Nephron (organoid): ENCODE measurements around the gene TUFT1.
A peak's percentile ranks its signal among the peaks of the same experiment; 100 is the strongest.

Source experiments
- H3K27ac Mint-ChIP-seq, 3 experiments: 2 replicates each; pipeline ENCODE4 v1.8.0; 2020; ENCODE audit warnings: mixed read lengths in 3 of 3, mild to moderate bottlenecking in 2 of 3, moderate library complexity in 1 of 3
- H3K27me3 Mint-ChIP-seq: 2 replicates; pipeline ENCODE4 v1.8.0; 2021; ENCODE audit warnings: low read depth, mild to moderate bottlenecking, moderate library complexity, mixed read lengths
- H3K36me3 Mint-ChIP-seq: 2 replicates; pipeline ENCODE4 v1.8.0; 2020; ENCODE audit warnings: low read depth, mixed read lengths
- H3K4me1 Mint-ChIP-seq: 2 replicates; pipeline ENCODE4 v1.8.0; 2020; ENCODE audit warnings: mixed read lengths
- H3K4me3 Mint-ChIP-seq, 3 experiments: 2 replicates each; pipeline ENCODE4 v1.8.0; 2020; ENCODE audit warnings: mild to moderate bottlenecking in 3 of 3, mixed read lengths in 3 of 3, moderate library complexity in 2 of 3
- H3K9me3 Mint-ChIP-seq: 2 replicates; pipeline ENCODE4 v1.8.0; 2020; ENCODE audit warnings: mixed read lengths
- TF ChIP-seq, protein P1 (sequence below), 3 experiments: fragments of 200-600 bp; sonication (generic); IDR thresholded peaks; one replicate each; pipeline ENCODE4 v1.5.0; 2021; ENCODE audit warnings: antibody characterized with exemption in 3 of 3; ENCODE audit not compliant: unreplicated experiment in 3 of 3

TUFT1 gene

DNA sequence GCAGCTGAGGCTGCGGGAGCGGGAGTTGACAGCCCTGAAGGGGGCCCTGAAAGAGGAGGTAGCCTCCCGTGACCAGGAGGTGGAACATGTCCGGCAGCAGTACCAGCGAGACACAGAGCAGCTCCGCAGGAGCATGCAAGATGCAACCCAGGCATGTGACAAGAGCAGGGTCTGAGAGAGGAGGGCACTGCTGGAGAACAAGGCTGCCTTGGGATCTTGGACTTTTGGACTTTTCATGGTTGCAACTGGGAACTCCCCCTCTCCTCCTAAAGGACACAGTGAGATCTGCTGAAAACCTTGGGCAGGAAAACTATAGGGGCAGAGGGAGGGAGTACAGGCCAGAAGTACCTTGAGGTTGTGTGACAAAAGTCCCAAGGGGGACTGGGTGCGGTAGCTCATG, 15.4 kb upstream of the TUFT1 start:
- no peaks in the 10 kb centered on the region for H3K27me3 Mint-ChIP-seq
- peaks cover 11% of the 10 kb centered on the region for H3K36me3 Mint-ChIP-seq
- no peaks in the 10 kb centered on the region for H3K9me3 Mint-ChIP-seq
- no peak overlapping the region for H3K27ac Mint-ChIP-seq
- TF ChIP-seq, protein P1, sequence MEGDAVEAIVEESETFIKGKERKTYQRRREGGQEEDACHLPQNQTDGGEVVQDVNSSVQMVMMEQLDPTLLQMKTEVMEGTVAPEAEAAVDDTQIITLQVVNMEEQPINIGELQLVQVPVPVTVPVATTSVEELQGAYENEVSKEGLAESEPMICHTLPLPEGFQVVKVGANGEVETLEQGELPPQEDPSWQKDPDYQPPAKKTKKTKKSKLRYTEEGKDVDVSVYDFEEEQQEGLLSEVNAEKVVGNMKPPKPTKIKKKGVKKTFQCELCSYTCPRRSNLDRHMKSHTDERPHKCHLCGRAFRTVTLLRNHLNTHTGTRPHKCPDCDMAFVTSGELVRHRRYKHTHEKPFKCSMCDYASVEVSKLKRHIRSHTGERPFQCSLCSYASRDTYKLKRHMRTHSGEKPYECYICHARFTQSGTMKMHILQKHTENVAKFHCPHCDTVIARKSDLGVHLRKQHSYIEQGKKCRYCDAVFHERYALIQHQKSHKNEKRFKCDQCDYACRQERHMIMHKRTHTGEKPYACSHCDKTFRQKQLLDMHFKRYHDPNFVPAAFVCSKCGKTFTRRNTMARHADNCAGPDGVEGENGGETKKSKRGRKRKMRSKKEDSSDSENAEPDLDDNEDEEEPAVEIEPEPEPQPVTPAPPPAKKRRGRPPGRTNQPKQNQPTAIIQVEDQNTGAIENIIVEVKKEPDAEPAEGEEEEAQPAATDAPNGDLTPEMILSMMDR (IDR thresholded peaks at IDR 0.05; ENCODE audit: unreplicated experiment in 3 of 3): no peak
- H3K4me1 Mint-ChIP-seq: no peaks in the 10 kb centered on the region
- no peak overlapping the region for H3K4me3 Mint-ChIP-seq

DNA sequence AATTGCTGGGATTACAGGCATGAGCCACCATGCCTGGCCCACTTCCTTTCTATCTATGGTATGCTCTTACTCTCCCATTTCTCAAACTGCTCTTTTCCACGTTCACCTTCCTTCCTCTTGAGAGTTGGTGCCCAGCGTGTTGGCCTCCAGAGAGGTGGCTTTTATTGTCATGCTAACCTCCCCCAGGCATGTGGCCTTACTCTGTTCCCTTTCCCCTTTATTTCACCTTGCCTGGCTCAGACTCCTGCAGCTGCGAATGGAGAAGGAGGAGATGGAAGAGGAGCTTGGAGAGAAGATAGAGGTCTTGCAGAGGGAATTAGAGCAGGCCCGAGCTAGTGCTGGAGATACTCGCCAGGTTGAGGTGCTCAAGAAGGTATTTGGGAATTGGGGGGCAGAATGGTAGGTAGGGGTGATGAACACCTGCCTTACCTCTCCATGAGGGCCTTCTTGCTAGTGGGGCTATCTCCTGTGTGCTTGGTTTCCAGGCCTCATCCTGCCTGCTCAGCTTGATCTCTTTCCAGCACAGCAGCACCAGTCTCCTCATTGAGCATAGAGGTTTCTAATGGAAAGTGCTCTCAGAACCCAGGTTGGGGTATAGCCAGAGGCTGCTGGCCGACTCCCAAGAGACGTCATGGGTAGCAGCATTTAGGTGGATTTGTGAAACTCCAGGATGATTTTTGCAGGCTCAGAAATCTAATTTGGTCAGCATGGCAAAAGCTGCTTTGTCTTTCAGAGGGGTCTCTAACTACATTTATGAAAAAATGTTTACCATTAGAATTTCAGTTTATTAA, 13.2 kb upstream of the TUFT1 start:
- no peak overlapping the region for H3K27ac Mint-ChIP-seq
- H3K27me3 Mint-ChIP-seq: peaks cover 10% of the 10 kb centered on the region
- no peaks in the 10 kb centered on the region for H3K9me3 Mint-ChIP-seq

DNA sequence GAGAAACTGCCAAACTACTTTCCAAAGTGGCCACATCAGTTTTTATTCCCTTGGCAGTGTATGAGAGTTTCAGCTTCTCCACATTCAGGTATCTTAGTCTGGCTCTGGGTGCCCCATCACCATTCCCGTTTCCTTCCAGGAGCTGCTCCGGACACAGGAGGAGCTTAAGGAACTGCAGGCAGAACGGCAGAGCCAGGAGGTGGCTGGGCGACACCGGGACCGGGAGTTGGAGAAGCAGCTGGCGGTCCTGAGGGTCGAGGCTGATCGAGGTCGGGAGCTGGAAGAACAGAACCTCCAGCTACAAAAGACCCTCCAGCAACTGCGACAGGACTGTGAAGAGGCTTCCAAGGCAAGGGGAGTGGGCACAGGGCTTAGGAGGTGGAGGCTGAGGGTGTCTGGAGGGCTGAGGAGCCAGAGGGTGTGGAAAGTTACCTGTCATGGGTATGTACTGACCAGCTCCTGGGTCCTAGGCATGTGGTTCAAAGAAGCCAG, 10.9 kb upstream of the TUFT1 start:
- Mint-ChIP-seq H3K36me3 (peaks cover 11% of the 10 kb centered on the region), H3K27ac (no peak overlapping the region), H3K4me3 (no peak overlapping the region), H3K9me3 (no peaks in the 10 kb centered on the region), H3K27me3 (peaks cover 10% of the 10 kb centered on the region), H3K4me1 (no peaks in the 10 kb centered on the region)
- TF ChIP-seq, protein P1 (IDR thresholded peaks at IDR 0.05; ENCODE audit: unreplicated experiment in 3 of 3): no peak

More for the DNA sequence above, 13.2 kb upstream of the TUFT1 start:
- Mint-ChIP-seq H3K4me3 (no peak overlapping the region), H3K36me3 (peaks cover 14% of the 10 kb centered on the region), H3K4me1 (no peaks in the 10 kb centered on the region)
- TF ChIP-seq, protein P1 (IDR thresholded peaks at IDR 0.05; ENCODE audit: unreplicated experiment in 3 of 3): no peak

DNA sequence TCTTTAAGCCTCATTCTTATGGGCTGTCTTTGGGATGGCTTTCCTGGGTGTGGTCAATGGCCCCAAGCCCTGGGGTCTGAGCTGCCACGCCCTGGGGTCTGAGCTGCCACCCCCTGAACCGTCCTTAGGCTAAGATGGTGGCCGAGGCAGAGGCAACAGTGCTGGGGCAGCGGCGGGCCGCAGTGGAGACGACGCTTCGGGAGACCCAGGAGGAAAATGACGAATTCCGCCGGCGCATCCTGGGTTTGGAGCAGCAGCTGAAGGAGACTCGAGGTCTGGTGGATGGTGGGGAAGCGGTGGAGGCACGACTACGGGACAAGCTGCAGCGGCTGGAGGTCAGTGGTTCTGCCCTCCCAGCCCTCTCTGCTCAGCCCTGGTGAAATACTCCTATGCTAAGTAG, 10.3 kb upstream of the TUFT1 start:
- peaks cover 10% of the 10 kb centered on the region for H3K27me3 Mint-ChIP-seq
- no peak overlapping the region for H3K4me3 Mint-ChIP-seq
- no peak overlapping the region for H3K27ac Mint-ChIP-seq
- H3K4me1 Mint-ChIP-seq: no peaks in the 10 kb centered on the region
- H3K9me3 Mint-ChIP-seq: no peaks in the 10 kb centered on the region
- peaks cover 14% of the 10 kb centered on the region for H3K36me3 Mint-ChIP-seq
- TF ChIP-seq, protein P1 (IDR thresholded peaks at IDR 0.05; ENCODE audit: unreplicated experiment in 3 of 3): no peak

DNA sequence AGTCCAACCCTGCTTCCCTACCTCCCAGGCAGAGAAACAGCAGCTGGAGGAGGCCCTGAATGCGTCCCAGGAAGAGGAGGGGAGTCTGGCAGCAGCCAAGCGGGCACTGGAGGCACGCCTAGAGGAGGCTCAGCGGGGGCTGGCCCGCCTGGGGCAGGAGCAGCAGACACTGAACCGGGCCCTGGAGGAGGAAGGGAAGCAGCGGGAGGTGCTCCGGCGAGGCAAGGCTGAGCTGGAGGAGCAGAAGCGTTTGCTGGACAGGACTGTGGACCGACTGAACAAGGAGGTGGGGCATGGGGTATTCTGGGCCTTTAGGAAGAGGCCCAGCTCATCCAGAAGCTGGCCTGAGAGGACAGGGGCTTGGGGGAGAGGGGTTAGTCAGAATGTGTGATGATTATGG, 9.6 kb upstream of the TUFT1 start:
- peaks cover 14% of the 10 kb centered on the region for H3K36me3 Mint-ChIP-seq
- no peaks in the 10 kb centered on the region for H3K9me3 Mint-ChIP-seq
- H3K4me3 Mint-ChIP-seq: no peak overlapping the region
- no peak overlapping the region for H3K27ac Mint-ChIP-seq
- peaks cover 10% of the 10 kb centered on the region for H3K27me3 Mint-ChIP-seq
- TF ChIP-seq, protein P1 (IDR thresholded peaks at IDR 0.05; ENCODE audit: unreplicated experiment in 3 of 3): no peak
- no peaks in the 10 kb centered on the region for H3K4me1 Mint-ChIP-seq

DNA sequence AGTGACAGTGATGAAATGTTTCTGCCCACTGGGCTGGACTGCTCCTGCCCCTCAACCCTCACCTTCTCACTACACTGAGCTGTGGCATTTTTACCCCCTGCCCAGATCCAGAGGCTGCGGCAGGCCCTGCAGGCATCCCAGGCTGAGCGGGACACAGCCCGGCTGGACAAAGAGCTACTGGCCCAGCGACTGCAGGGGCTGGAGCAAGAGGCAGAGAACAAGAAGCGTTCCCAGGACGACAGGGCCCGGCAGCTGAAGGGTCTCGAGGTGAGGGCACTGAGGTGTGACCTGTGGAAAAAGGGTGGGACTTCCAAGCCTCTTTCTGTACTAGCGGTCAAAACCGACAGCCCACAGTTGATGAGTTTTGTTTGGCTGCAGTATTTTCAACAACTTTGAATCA, 6.2 kb upstream of the TUFT1 start:
- Mint-ChIP-seq H3K27ac (peak overlapping the region in 1 of 3 experiments; percentile 79), H3K27me3 (peaks cover 14% of the 10 kb centered on the region), H3K9me3 (no peaks in the 10 kb centered on the region), H3K4me3 (no peak overlapping the region), H3K4me1 (no peaks in the 10 kb centered on the region), H3K36me3 (peaks cover 10% of the 10 kb centered on the region)
- TF ChIP-seq, protein P1 (IDR thresholded peaks at IDR 0.05; ENCODE audit: unreplicated experiment in 3 of 3): no peak
